ENCODE measurements around the gene CDK2.
"Not testable (repeated sequence)": the region's sequence is repeated elsewhere in the genome, so short reads cannot be mapped to it uniquely, and the experiment has no call there.

The CDK2 gene

GRCh38 chr12:55938826-55939501 lies 27.7 kb upstream of the CDK2 start:
- no peak for DNase-seq

GRCh38 chr12:55940065-55940732 lies 26.4 kb upstream of the CDK2 start:
- peak; percentile 71 for DNase-seq

DNA sequence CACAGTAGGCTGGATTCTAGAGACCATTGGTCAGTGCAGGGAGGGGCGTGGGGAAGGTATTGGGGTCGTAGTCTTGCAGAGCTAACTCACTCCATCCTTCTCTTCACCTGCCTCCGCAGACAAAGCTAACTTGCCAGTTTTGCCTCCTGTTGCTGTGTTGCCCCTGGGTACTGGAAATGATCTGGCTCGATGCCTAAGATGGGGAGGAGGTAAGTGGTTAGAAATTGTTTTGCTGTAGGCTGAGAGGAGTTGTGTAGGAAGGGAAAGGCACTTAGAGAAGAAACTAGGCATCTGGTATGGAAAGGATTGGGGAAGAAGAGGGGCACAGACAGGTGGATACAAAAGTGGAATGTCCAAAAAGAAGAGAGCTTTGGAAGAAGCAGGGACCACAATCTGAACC lies 24.6 kb upstream of the CDK2 start:
- DNase-seq, result no peak

DNA sequence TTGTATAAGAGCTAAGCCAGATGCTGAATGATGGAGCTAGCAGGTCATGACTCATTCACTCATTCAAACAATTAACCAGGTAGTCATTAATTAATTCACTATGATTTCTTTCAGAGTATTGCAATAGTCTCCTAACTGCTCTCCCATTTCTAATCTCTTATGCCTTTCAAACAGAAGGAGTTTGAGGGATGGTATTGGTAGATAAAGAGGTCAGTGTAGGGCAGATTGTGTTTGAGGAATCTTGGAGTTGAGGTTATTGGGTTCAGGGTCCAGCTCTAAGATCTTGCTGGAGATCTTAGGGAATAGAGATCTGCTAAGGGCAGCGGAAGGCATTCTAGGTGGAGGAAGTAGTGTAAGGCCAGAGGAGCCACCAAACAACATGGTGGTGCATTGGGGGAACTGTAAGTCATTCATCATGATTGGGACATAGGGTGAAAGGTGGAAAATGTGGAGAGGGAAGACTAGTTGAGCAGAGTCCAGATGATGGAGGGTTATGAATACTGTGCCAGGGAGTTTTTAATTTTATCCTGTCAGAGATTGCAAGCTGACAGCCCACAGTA lies 24.0 kb upstream of the CDK2 start:
- DNase-seq, result no peak

DNA sequence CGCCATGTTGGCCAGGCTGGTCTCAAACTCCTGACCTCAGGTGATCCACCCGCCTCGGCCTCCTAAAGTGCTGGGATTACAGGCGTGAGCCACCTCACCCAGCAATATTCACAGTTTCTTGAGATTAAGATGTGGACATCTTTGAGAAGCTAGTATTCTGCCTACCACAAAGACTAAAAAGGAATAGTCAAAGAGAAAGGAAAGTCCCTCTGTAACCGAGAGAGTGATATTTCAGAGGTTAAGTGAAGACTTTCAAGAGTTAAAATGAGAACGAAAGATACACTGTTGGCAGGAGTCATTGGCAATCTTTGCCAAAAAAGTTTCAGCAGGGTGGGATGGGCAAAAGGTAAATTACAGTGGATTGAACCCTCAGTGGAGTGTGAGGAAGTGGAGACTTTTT lies 20.1 kb upstream of the CDK2 start:
- DNase-seq, result no peak

GRCh38 chr12:55955344-55955743 lies 11.3 kb upstream of the CDK2 start:
- no peak for DNase-seq

DNA sequence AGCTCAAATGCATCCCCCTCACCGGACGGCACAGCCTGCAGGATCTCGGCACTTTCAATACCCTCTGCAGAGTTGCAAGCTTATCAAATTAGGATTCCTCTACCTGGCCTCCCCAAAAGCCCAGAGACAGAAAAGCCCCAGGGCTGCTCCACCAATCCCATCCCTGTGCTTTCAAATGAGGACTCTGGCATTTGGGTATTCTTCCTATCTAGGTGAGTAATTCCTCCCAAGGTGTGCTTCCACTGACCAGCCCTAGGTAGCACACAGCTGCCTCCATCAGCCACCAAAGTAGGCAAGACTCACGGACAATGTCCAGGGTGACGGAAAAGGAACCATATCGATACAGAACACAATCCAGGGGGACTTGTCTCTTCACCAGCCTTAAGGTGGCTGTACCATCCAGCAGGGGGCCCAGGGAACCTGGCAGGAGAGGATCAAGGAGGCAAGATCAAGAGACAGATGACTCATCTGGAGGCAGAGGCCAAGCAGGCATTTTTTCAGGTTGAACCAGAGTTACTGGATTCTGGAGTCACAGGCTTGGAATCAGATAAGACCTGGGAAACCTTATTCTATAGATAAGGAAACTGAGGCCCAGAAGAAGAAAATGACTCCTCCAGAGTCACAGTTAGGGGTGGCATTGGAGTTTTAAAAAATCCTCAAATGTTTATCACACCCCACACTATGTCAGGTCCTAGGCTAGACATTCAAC lies 10.7 kb upstream of the CDK2 start:
- DNase-seq, result no peak

GRCh38 chr12:55957106-55957859 lies 9.3 kb upstream of the CDK2 start:
- DNase-seq, result no peak

- no peak for DNase-seq
Observed at GRCh38 chr12:55963760-55964159, 2.9 kb upstream of the CDK2 start.

- DNase-seq, result no peak
Observed at GRCh38 chr12:55965240-55965639, 1.4 kb upstream of the CDK2 start.

GRCh38 chr12:55965941-55966407 lies 656 bp upstream of the CDK2 start, which contains the start of gene PMEL:
Gene PMEL, minus strand, starts transcription at chr12:55966042. Its CDS starts 31 bp downstream, at chr12:55966011.
- DNase-seq, result no peak

- DNase-seq, result no peak
Observed at GRCh38 chr12:55969356-55969755, 2.7 kb downstream of the CDK2 start.

DNA sequence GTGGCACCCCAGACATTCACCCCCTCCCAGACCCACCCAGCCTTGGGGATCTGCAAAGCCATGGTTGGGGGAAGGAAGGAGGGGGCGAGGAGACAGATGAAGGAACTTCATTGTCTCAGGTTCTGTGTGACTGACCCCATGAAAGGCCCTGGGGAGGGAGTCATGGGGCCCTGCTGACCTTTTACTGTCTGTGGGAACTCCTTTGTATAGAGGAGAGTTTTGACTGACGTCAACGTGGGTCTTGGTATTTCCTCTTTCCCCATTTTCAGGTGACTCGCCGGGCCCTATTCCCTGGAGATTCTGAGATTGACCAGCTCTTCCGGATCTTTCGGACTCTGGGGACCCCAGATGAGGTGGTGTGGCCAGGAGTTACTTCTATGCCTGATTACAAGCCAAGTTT lies 4.1 kb downstream of the CDK2 start:
- DNase-seq, result no peak

GRCh38 chr12:55972042-55972441 lies 5.4 kb downstream of the CDK2 start:
- no peak for DNase-seq

- DNase-seq, result no peak
Observed at GRCh38 chr12:55972456-55972855, 5.8 kb downstream of the CDK2 start.

GRCh38 chr12:55972911-55973598 lies 6.4 kb downstream of the CDK2 start:
- DNase-seq, result no peak

- peak; percentile 98 for DNase-seq
Observed at GRCh38 chr12:55973599-55974307, 7.1 kb downstream of the CDK2 start, which contains the start of gene RAB5B. Gene RAB5B, plus strand, starts transcription at chr12:55974078. Its CDS starts 12,883 bp downstream, at chr12:55986961.

DNA sequence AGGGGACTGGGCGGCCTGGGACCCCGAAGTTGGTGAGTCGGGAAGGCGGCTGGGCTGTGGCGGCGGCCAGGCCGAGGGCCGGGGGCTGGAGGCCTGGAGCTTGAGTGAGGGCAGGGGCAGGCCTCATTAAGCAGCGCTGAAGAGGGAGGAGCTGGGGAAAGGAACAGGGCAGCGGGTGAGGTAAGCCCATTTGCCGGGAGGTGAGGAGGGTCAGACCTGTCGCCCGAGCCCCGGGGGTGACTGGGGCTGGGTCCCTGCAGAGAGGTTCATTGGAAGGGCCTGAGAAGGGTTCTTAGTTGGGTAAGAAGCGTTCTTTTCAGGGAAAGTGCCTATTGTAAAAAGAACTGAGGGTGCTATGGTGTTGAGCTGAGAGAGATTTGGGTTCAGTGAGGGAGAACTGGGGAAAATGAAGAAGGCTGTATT lies 7.7 kb downstream of the CDK2 start:
- no peak for DNase-seq

- no peak for DNase-seq
Observed at GRCh38 chr12:55978393-55978792, 11.8 kb downstream of the CDK2 start.

GRCh38 chr12:55979069-55979468 lies 12.4 kb downstream of the CDK2 start:
- DNase-seq, result no peak

- not testable (repeated sequence) for DNase-seq
Observed at GRCh38 chr12:55981882-55982281, 15.3 kb downstream of the CDK2 start.
